Upper lobe of left lung (tissue), 4 donors: ENCODE results near the gene PRIM2.
"Not testable (repeated sequence)": the region's sequence is repeated elsewhere in the genome, so short reads cannot be mapped to it uniquely, and the experiment has no call there.

ENCODE experiments used
- CTCF ChIP-seq, 6 experiments: fragments of 450-650 bp in 4 of 6; fragments of 200-600 bp in 2 of 6; sonication (generic) in 2 of 6; IDR thresholded peaks; one replicate each; pipeline ENCODE4 v1.5.1; 2016 to 2019; ENCODE audit warnings: antibody characterized with exemption in 6 of 6
- EP300 ChIP-seq, 4 donors: sonication (generic); formaldehyde crosslinking; IDR thresholded peaks; one replicate each; pipeline ENCODE4 v1.5.1; 2017; ENCODE audit warnings: antibody characterized with exemption in 4 of 4, control low read depth in 2 of 4
- POLR2A ChIP-seq, 4 donors: fragments of 450-650 bp; IDR thresholded peaks; one replicate each; pipeline ENCODE4 v1.5.1; 2016 to 2017; ENCODE audit warnings: antibody characterized with exemption in 4 of 4, mild to moderate bottlenecking in 2 of 4
- POLR2AphosphoS5 ChIP-seq, 2 donors: sonication (generic); formaldehyde crosslinking; IDR thresholded peaks; one replicate each; pipeline ENCODE4 v1.5.1; 2017; ENCODE audit warnings: antibody characterized with exemption in 2 of 2

- TF ChIP-seq EP300, POLR2A, CTCF, POLR2AphosphoS5 (IDR thresholded peaks at IDR 0.05): not testable (repeated sequence)
Observed at GRCh38 chr6:57510390-57510789, 193.0 kb downstream of the PRIM2 start.
